GM20000 (cell line): ENCODE data around the gene MX1.

Source experiments
- DNase-seq: peaks from one replicate; pipeline ENCODE4 v3.0.0; 2012; ENCODE audit warnings: low spot score
- CTCF ChIP-seq: IDR thresholded peaks from 2 replicates; pipeline ENCODE4 v1.5.1; 2012; ENCODE audit warnings: mild to moderate bottlenecking, control low read depth; ENCODE audit errors: extremely low read depth, missing control alignments

MX1 gene

GRCh38 chr21:41458121-41458520, 32.1 kb downstream of the MX1 start:
- no peak for TF ChIP-seq CTCF

GRCh38 chr21:41458559-41458958, 32.5 kb downstream of the MX1 start:
- TF ChIP-seq CTCF: no peak
- DNase-seq: no peak

More at GRCh38 chr21:41458121-41458520, 32.1 kb downstream of the MX1 start:
- DNase-seq: no peak

GRCh38 chr21:41459884-41460534, 34.0 kb downstream of the MX1 start:
- no peak for DNase-seq
- TF ChIP-seq CTCF: no peak

- peak; percentile 77 for TF ChIP-seq CTCF
- DNase-seq: peak; percentile 74
These were observed 34.8 kb downstream of the MX1 start for GRCh38 chr21:41460578-41461527.

- DNase-seq: no peak
- TF ChIP-seq CTCF: no peak
These were observed 39.2 kb downstream of the MX1 start for GRCh38 chr21:41465176-41465781.

GRCh38 chr21:41466024-41466820, 40.2 kb downstream of the MX1 start:
- no peak for DNase-seq
- no peak for TF ChIP-seq CTCF
